H1 (cell line): ENCODE results near the gene UGT1A9. TPM values are rescaled to one million over a fixed set of nuclear protein-coding genes. Genes with fewer than 3 reads are reported as not detected.

Experiments used
- CEBPB ChIP-seq: IDR thresholded peaks from 2 replicates; pipeline ENCODE4 v1.6.1; 2012; ENCODE audit warnings: low read depth, low read length
- CHD7 ChIP-seq: fragments of 300-600 bp; sonication (generic); IDR thresholded peaks from 2 replicates; pipeline ENCODE4 v1.7.1; 2012; ENCODE audit warnings: low read length, moderate library complexity, mild to moderate bottlenecking, inconsistent platforms; ENCODE audit not compliant: insufficient replicate concordance
- CTCF ChIP-seq, 3 experiments: IDR thresholded peaks; 1 replicate in 2 of 3; 2 replicates in 1 of 3; pipeline versions ENCODE4 v1.5.1 to v1.6.1; 2011; ENCODE audit warnings: low read length in 3 of 3, mild to moderate bottlenecking in 3 of 3, inconsistent platforms in 2 of 3, low read depth in 1 of 3, moderate library complexity in 1 of 3; ENCODE audit not compliant: insufficient read depth in 1 of 3; ENCODE audit errors: control extremely low read depth in 1 of 3
- GTF2F1 ChIP-seq: IDR thresholded peaks from 2 replicates; pipeline ENCODE4 v1.6.1; 2012; ENCODE audit warnings: low read depth, low read length, improper control_type of control experiment, borderline replicate concordance
- JUND ChIP-seq: IDR thresholded peaks from 2 replicates; pipeline ENCODE4 v1.6.1; 2011; ENCODE audit warnings: mild to moderate bottlenecking, improper control_type of control experiment, low read length
- PHF8 ChIP-seq: fragments of 200-600 bp; sonication (generic); conservative IDR thresholded peaks from 2 replicates; pipeline ENCODE4 v1.7.1; 2012; ENCODE audit warnings: low read depth, mild to moderate bottlenecking, inconsistent platforms, low read length, moderate library complexity
- polyA plus RNA-seq, 7 experiments: library from polyadenylated mRNA; depleted of rRNA in 3 of 7; stranded (reverse) in 5 of 7; unstranded in 2 of 7; fragments of >200 nt in 5 of 7; fragments of 200-250 nt in 2 of 7; gene quantifications; 1 replicate in 5 of 7; 2 replicates in 1 of 7; 4 replicates in 1 of 7; pipeline versions ENCODE4 v1.2.1 to v1.2.3, GENCODE V29; 2011 to 2013; ENCODE audit warnings: missing spikeins in 2 of 7, mixed read lengths in 2 of 7
- total RNA-seq: library from RNA; stranded (reverse); fragmentation: NEBNext Ultra II Directional; extraction: Animal tissue kit (Norgen Biotek cat#: 25700); gene quantifications from 2 replicates; pipeline ENCODE4 v1.2.1, GENCODE V29; 2021

The UGT1A9 gene
- total and polyA plus RNA-seq, 2 of the 8 experiments (the other 6 are each of a cell fraction or from before 2014, with no cell fraction given): not detected

- no peak for TF ChIP-seq CHD7
- TF ChIP-seq JUND: no peak
- TF ChIP-seq PHF8: no peak
- TF ChIP-seq GTF2F1: no peak
- no peak for TF ChIP-seq CEBPB
- TF ChIP-seq CTCF (IDR thresholded peaks at IDR 0.05; ENCODE audit: control extremely low read depth in 1 of 3, insufficient read depth in 1 of 3, low read depth in 1 of 3, low read length in 3 of 3): no peak
Observed at GRCh38 chr2:233817995-233818638, 146.4 kb downstream of the UGT1A9 start (continued).
